Testis (tissue), 2 donors: ENCODE results near the gene ZNF219.

Experiments used
- POLR2A ChIP-seq: fragments of 450-650 bp; IDR thresholded peaks from one replicate; pipeline ENCODE4 v1.6.1; 2017; ENCODE audit warnings: antibody characterized with exemption, mild to moderate bottlenecking, moderate library complexity
- TF ChIP-seq, protein P1 (sequence below), 3 experiments: fragments of 450-650 bp in 2 of 3; fragments of 200-600 bp in 1 of 3; sonication (generic) in 1 of 3; IDR thresholded peaks; one replicate each; pipeline ENCODE4 v1.5.1; 2016 to 2019; ENCODE audit warnings: antibody characterized with exemption in 3 of 3, mild to moderate bottlenecking in 2 of 3, moderate library complexity in 1 of 3

DNA sequence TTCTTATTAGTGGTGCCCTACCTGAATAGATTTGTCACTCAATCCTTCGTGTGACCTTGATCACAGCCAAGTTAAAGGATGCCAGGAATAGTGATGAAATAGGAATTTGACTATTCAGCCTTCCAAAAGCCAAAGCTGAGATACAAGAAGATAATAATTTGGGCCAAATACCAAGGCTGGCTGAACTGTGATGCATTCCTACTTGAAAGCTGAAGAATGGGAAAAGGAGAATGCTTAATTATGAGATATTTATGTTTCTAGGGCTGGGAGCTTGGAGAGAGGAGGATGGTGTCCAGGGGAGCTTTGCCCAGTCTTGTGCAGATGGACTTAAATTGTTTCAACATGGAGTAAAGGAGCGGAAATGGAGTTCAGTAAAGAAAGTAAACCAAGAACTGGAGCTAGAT is 51.1 kb downstream of the ZNF219 start:
- TF ChIP-seq POLR2A: no peak
- TF ChIP-seq, protein P1, sequence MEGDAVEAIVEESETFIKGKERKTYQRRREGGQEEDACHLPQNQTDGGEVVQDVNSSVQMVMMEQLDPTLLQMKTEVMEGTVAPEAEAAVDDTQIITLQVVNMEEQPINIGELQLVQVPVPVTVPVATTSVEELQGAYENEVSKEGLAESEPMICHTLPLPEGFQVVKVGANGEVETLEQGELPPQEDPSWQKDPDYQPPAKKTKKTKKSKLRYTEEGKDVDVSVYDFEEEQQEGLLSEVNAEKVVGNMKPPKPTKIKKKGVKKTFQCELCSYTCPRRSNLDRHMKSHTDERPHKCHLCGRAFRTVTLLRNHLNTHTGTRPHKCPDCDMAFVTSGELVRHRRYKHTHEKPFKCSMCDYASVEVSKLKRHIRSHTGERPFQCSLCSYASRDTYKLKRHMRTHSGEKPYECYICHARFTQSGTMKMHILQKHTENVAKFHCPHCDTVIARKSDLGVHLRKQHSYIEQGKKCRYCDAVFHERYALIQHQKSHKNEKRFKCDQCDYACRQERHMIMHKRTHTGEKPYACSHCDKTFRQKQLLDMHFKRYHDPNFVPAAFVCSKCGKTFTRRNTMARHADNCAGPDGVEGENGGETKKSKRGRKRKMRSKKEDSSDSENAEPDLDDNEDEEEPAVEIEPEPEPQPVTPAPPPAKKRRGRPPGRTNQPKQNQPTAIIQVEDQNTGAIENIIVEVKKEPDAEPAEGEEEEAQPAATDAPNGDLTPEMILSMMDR (IDR thresholded peaks at IDR 0.05): no peak
